H9 (cell line): ENCODE results near the gene GPR183. TPM values are rescaled to one million over a fixed set of nuclear protein-coding genes. Genes with fewer than 3 reads are reported as not detected.
A peak's percentile ranks its signal among the peaks of the same experiment; 100 is the strongest.

ENCODE experiments used
- DNase-seq: peaks from one replicate; pipeline ENCODE4 v3.0.0-alpha.2; 2017
- H2AFZ ChIP-seq: one replicate; pipeline ENCODE4 v1.6.1; 2013; ENCODE audit warnings: mild to moderate bottlenecking, low read length, control low read depth, moderate library complexity
- H2AK5ac ChIP-seq: 2 replicates; pipeline ENCODE4 v1.6.1; 2013; ENCODE audit warnings: low read length, control low read depth, mixed read lengths; ENCODE audit not compliant: insufficient read length
- H2BK120ac ChIP-seq: one replicate; pipeline ENCODE4 v1.6.1; 2013; ENCODE audit warnings: low read depth, mild to moderate bottlenecking, low read length, control low read depth, inconsistent platforms; ENCODE audit not compliant: poor library complexity, severe bottlenecking
- H2BK12ac ChIP-seq: 2 replicates; pipeline ENCODE4 v1.6.1; 2013; ENCODE audit warnings: low read length, control low read depth, mixed read lengths, low read depth; ENCODE audit not compliant: insufficient read length
- H2BK15ac ChIP-seq: 2 replicates; pipeline ENCODE4 v1.6.1; 2013; ENCODE audit warnings: low read depth, low read length, control low read depth
- H2BK20ac ChIP-seq: one replicate; pipeline ENCODE4 v1.6.1; 2013; ENCODE audit warnings: low read depth, mild to moderate bottlenecking, low read length, control low read depth, inconsistent platforms; ENCODE audit not compliant: poor library complexity, severe bottlenecking
- H2BK5ac ChIP-seq: 2 replicates; pipeline ENCODE4 v1.6.1; 2013; ENCODE audit warnings: low read length, control low read depth, mixed read lengths; ENCODE audit not compliant: insufficient read length
- H3K14ac ChIP-seq: 2 replicates; pipeline ENCODE4 v1.6.1; 2013; ENCODE audit warnings: low read length, control low read depth; ENCODE audit not compliant: insufficient read depth
- H3K18ac ChIP-seq: 2 replicates; pipeline ENCODE4 v1.6.1; 2013; ENCODE audit warnings: low read depth, mild to moderate bottlenecking, mixed read lengths, low read length, control low read depth; ENCODE audit not compliant: insufficient read length
- H3K23ac ChIP-seq: 2 replicates; pipeline ENCODE4 v1.6.1; 2013; ENCODE audit warnings: low read length, control low read depth, mixed read lengths, low read depth; ENCODE audit not compliant: insufficient read length
- H3K23me2 ChIP-seq: 2 replicates; pipeline ENCODE4 v1.6.1; 2013; ENCODE audit warnings: low read depth, mild to moderate bottlenecking, mixed read lengths, low read length, control low read depth; ENCODE audit not compliant: insufficient read length, poor library complexity, severe bottlenecking
- H3K27ac ChIP-seq: 2 replicates; pipeline ENCODE4 v1.5.1; 2013; ENCODE audit warnings: low read length, control low read depth, mixed read lengths, low read depth; ENCODE audit not compliant: insufficient read length
- H3K27me3 ChIP-seq: 2 replicates; pipeline ENCODE4 v1.6.1; 2013; ENCODE audit warnings: low read length, control low read depth, inconsistent platforms; ENCODE audit not compliant: insufficient read depth
- H3K4ac ChIP-seq: 2 replicates; pipeline ENCODE4 v1.6.1; 2013; ENCODE audit warnings: low read depth, mild to moderate bottlenecking, control low read depth, inconsistent platforms, low read length, moderate library complexity
- H3K4me1 ChIP-seq: 2 replicates; pipeline ENCODE4 v1.6.1; 2013; ENCODE audit warnings: low read length, control low read depth, inconsistent platforms; ENCODE audit not compliant: insufficient read depth
- H3K4me2 ChIP-seq: 2 replicates; pipeline ENCODE4 v1.6.1; 2013; ENCODE audit warnings: low read length, control low read depth, mixed read lengths; ENCODE audit not compliant: insufficient read length, insufficient read depth
- H3K56ac ChIP-seq: 2 replicates; pipeline ENCODE4 v1.6.1; 2013; ENCODE audit warnings: low read depth, mild to moderate bottlenecking, mixed read lengths, low read length, control low read depth; ENCODE audit not compliant: insufficient read length
- H3K79me1 ChIP-seq: 2 replicates; pipeline ENCODE4 v1.6.1; 2013; ENCODE audit warnings: low read depth, mild to moderate bottlenecking, moderate library complexity, low read length, control low read depth, inconsistent platforms; ENCODE audit not compliant: insufficient read depth, poor library complexity, severe bottlenecking
- H3K79me2 ChIP-seq: 2 replicates; pipeline ENCODE4 v1.6.1; 2013; ENCODE audit warnings: low read length, control low read depth, inconsistent platforms; ENCODE audit not compliant: insufficient read depth
- H3K9ac ChIP-seq: 2 replicates; pipeline ENCODE4 v1.6.1; 2013; ENCODE audit warnings: low read length, control low read depth, mixed read lengths; ENCODE audit not compliant: insufficient read length; ENCODE audit errors: extremely low read depth
- H3K9me3 ChIP-seq: one replicate; pipeline ENCODE4 v1.6.1; 2013; ENCODE audit warnings: low read depth, low read length, inconsistent platforms; ENCODE audit not compliant: control insufficient read depth
- H3T11ph ChIP-seq: one replicate; pipeline ENCODE4 v1.6.1; 2013; ENCODE audit warnings: mild to moderate bottlenecking, low read length, control low read depth, inconsistent platforms
- H4K20me1 ChIP-seq: one replicate; pipeline ENCODE4 v1.6.1; 2013; ENCODE audit not compliant: control insufficient read depth, insufficient read length, insufficient read depth
- H4K5ac ChIP-seq: 2 replicates; pipeline ENCODE4 v1.6.1; 2013; ENCODE audit warnings: low read depth, mild to moderate bottlenecking, mixed read lengths, low read length, control low read depth; ENCODE audit not compliant: insufficient read length
- H4K8ac ChIP-seq: replicated peaks from 2 replicates; pipeline ENCODE4 v1.6.1; 2013; ENCODE audit warnings: low read length, control low read depth, mixed read lengths, low read depth; ENCODE audit not compliant: insufficient read length
- H4K91ac ChIP-seq: 2 replicates; pipeline ENCODE4 v1.6.1; 2013; ENCODE audit warnings: low read depth, mild to moderate bottlenecking, moderate library complexity, mixed read lengths, low read length, control low read depth; ENCODE audit not compliant: insufficient read length
- H3K27ac Mint-ChIP-seq, 3 experiments: 2 replicates in 2 of 3; 3 replicates in 1 of 3; pipeline ENCODE4 v1.8.0; 2020 to 2021; ENCODE audit warnings: mixed read lengths in 3 of 3, mild to moderate bottlenecking in 1 of 3, moderate library complexity in 1 of 3
- H3K27me3 Mint-ChIP-seq: 2 replicates; pipeline ENCODE4 v1.8.0; 2021; ENCODE audit warnings: low read depth, mild to moderate bottlenecking, moderate library complexity, mixed read lengths
- H3K36me3 Mint-ChIP-seq, 3 experiments: 2 replicates in 2 of 3; 3 replicates in 1 of 3; pipeline ENCODE4 v1.8.0; 2020 to 2021; ENCODE audit warnings: low read depth in 3 of 3, mixed read lengths in 3 of 3; ENCODE audit not compliant: insufficient read depth in 1 of 3
- H3K4me1 Mint-ChIP-seq, 2 experiments: 2 replicates each; pipeline ENCODE4 v1.8.0; 2020; ENCODE audit warnings: mixed read lengths in 2 of 2
- H3K4me3 Mint-ChIP-seq, 2 experiments: 2 replicates in 1 of 2; 3 replicates in 1 of 2; pipeline ENCODE4 v1.8.0; 2020 to 2021; ENCODE audit warnings: mild to moderate bottlenecking in 2 of 2, mixed read lengths in 2 of 2, moderate library complexity in 1 of 2
- H3K9me3 Mint-ChIP-seq, 2 experiments: 2 replicates in 1 of 2; 3 replicates in 1 of 2; pipeline ENCODE4 v1.8.0; 2020; ENCODE audit warnings: mild to moderate bottlenecking in 2 of 2, mixed read lengths in 2 of 2, moderate library complexity in 1 of 2
- WGBS: extraction: QIAGEN DNeasy Blood & Tissue Kit; methylation state at CpG from one replicate; pipeline ENCODE4 v1.1.7; 2013; ENCODE audit warnings: missing lambda C conversion rate, low lambda C conversion rate, mixed read lengths; ENCODE audit not compliant: insufficient read length; ENCODE audit errors: extremely low coverage; 5-methylcytosine and 5-hydroxymethylcytosine counted together
- total RNA-seq: library from RNA; stranded (reverse); gene quantifications from 2 replicates; pipeline ENCODE4 v1.2.1, GENCODE V29; 2021
- TF ChIP-seq, protein P1 (sequence below): fragments of 200-600 bp; sonication (generic); conservative IDR thresholded peaks from 3 replicates; pipeline ENCODE4 v1.8.0; 2021; ENCODE audit warnings: antibody characterized with exemption, mild to moderate bottlenecking

The GPR183 gene
- total RNA-seq, 1 experiment from 2014 or later = not detected

- Histone ChIP-seq H2BK5ac (no peak overlapping the region), H2BK120ac (no peak overlapping the region), H4K91ac (no peak overlapping the region), H3K14ac (no peak overlapping the region), H3K79me1 (no peaks in the 10 kb centered on the region), H4K5ac (no peak overlapping the region), H2BK12ac (no peak overlapping the region), H3K9ac (no peak overlapping the region), H4K20me1 (no peaks in the 10 kb centered on the region), H2AFZ (no peak overlapping the region), H3K4ac (no peak overlapping the region), H2BK15ac (no peak overlapping the region), H3K4me1 (no peaks in the 10 kb centered on the region; the same call in 1 of the 2 replicates), H3K27me3 (no peaks in the 10 kb centered on the region), H3K18ac (no peak overlapping the region), H3K23ac (no peak overlapping the region), H4K8ac (no peak overlapping the region), H3K23me2 (no peaks in the 10 kb centered on the region), H3K4me2 (no peak overlapping the region), H3K79me2 (no peaks in the 10 kb centered on the region), H3K9me3 (no peaks in the 10 kb centered on the region), H2AK5ac (no peak overlapping the region), H3K27ac (no peak overlapping the region), H3K56ac (no peak overlapping the region), H3T11ph (no peak overlapping the region), H2BK20ac (no peak overlapping the region)
- DNase-seq = no peak
- peaks cover 9 to 36% (median 34%) of the 10 kb centered on the region in 3 experiments; a peak in 6 of 7 replicates for H3K36me3 Mint-ChIP-seq
- no CpG with 5 or more reads among the region's 1 CpG for WGBS
- H3K4me3 Mint-ChIP-seq = no peak overlapping the region
- no peaks in the 10 kb centered on the region for H3K9me3 Mint-ChIP-seq
- peaks cover 15% of the 10 kb centered on the region in 2 experiments for H3K4me1 Mint-ChIP-seq
- TF ChIP-seq, protein P1, sequence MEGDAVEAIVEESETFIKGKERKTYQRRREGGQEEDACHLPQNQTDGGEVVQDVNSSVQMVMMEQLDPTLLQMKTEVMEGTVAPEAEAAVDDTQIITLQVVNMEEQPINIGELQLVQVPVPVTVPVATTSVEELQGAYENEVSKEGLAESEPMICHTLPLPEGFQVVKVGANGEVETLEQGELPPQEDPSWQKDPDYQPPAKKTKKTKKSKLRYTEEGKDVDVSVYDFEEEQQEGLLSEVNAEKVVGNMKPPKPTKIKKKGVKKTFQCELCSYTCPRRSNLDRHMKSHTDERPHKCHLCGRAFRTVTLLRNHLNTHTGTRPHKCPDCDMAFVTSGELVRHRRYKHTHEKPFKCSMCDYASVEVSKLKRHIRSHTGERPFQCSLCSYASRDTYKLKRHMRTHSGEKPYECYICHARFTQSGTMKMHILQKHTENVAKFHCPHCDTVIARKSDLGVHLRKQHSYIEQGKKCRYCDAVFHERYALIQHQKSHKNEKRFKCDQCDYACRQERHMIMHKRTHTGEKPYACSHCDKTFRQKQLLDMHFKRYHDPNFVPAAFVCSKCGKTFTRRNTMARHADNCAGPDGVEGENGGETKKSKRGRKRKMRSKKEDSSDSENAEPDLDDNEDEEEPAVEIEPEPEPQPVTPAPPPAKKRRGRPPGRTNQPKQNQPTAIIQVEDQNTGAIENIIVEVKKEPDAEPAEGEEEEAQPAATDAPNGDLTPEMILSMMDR = no peak
- peak overlapping the region in 1 of 3 experiments; percentile 50; a peak in 1 of 7 replicates for H3K27ac Mint-ChIP-seq
- H3K27me3 Mint-ChIP-seq = no peaks in the 10 kb centered on the region
These were observed 48.7 kb upstream of the GPR183 start for GRCh38 chr13:99356012-99356261.
